Thoracic aorta (tissue), 2 donors: ENCODE results near the gene HSPA12A. TPM values are rescaled to one million over a fixed set of nuclear protein-coding genes. Genes with fewer than 3 reads are reported as not detected.

Experiments
- ATAC-seq: fragments of 150-250 bp; one replicate; pipeline ENCODE4 v1.8.0; 2017; ENCODE audit warnings: low read depth; ENCODE audit not compliant: insufficient number of reproducible peaks, low FRiP score
- DNase-seq: peaks from one replicate; pipeline ENCODE4 v3.0.0-alpha.2; 2020; ENCODE audit warnings: low spot score
- H3K27ac ChIP-seq, 2 donors: fragments of 200-600 bp; sonication (generic); 1 replicate in 1 of 2; 2 replicates in 1 of 2; pipeline ENCODE4 v1.5.1; 2016; ENCODE audit warnings: mild to moderate bottlenecking in 2 of 2, moderate library complexity in 2 of 2
- H3K27me3 ChIP-seq: fragments of 200-600 bp; sonication (generic); replicated peaks from 2 replicates; pipeline ENCODE4 v1.6.0; 2016; ENCODE audit warnings: mild to moderate bottlenecking; ENCODE audit not compliant: insufficient read depth
- H3K36me3 ChIP-seq: fragments of 200-600 bp; sonication (generic); one replicate; pipeline ENCODE4 v1.5.1; 2016
- H3K4me1 ChIP-seq, 2 donors: fragments of 200-600 bp; sonication (generic); 1 replicate in 1 of 2; 2 replicates in 1 of 2; pipeline versions ENCODE4 v1.5.1 to v1.6.0; 2016; ENCODE audit warnings: low read depth in 2 of 2, mild to moderate bottlenecking in 1 of 2; ENCODE audit not compliant: control insufficient read depth in 1 of 2
- H3K4me3 ChIP-seq: fragments of 200-600 bp; sonication (generic); 2 replicates; pipeline ENCODE4 v1.5.1; 2016; ENCODE audit warnings: mild to moderate bottlenecking
- H3K9me3 ChIP-seq: fragments of 200-600 bp; sonication (generic); 2 replicates; pipeline ENCODE4 v1.5.1; 2016
- total RNA-seq, 2 donors: library from RNA; depleted of rRNA; stranded (reverse); fragments of >200 nt; gene quantifications; one replicate each; pipeline versions ENCODE4 v1.1.0 to v1.2.3, GENCODE V29; 2016
- TF ChIP-seq, protein P1 (sequence below): fragments of 200-600 bp; sonication (generic); IDR thresholded peaks from one replicate; pipeline ENCODE4 v1.5.1; 2019; ENCODE audit warnings: antibody characterized with exemption

HSPA12A gene
- total RNA-seq, 2 donors from 2014 or later: 10.2 to 13.6 TPM

DNA sequence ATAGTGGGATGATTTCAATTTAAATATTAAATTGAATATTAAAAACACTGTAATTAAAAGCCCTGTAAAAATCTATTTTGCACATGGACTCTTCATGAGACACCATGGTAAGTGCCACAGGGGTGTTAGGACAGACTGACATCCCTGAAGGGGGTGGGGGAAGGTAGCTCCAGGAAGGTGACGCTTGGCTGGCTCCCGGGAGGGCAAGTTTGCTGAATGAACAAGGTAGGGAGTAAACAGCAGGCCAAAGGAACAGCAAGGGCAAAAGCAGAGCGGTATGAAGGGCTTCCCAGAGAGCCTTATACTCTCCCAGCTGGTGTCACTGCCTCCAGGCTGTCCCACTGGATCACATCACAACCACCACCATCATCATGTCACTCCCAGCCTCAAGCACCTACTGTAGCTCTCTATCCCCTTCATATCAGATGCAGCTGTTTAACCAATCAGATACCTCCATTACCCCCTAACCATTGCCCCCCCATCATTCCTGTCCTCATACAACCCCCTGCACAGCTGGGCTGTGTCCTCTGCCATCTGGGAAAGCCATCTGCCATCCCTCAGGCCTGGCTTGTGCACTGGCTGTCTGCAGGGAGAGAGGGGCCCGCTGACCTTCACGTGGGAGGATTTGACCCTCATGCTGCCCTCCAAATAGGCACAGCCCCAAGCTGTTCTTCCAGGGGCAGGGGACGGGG lies 19.5 kb downstream of the HSPA12A start:
- ATAC-seq: no peak
- Histone ChIP-seq H3K36me3 (no peaks in the 10 kb centered on the region), H3K27ac (no peak overlapping the region), H3K4me3 (no peak overlapping the region), H3K27me3 (no peaks in the 10 kb centered on the region), H3K4me1 (no peaks in the 10 kb centered on the region), H3K9me3 (no peaks in the 10 kb centered on the region)
- DNase-seq: no peak
- TF ChIP-seq, protein P1, sequence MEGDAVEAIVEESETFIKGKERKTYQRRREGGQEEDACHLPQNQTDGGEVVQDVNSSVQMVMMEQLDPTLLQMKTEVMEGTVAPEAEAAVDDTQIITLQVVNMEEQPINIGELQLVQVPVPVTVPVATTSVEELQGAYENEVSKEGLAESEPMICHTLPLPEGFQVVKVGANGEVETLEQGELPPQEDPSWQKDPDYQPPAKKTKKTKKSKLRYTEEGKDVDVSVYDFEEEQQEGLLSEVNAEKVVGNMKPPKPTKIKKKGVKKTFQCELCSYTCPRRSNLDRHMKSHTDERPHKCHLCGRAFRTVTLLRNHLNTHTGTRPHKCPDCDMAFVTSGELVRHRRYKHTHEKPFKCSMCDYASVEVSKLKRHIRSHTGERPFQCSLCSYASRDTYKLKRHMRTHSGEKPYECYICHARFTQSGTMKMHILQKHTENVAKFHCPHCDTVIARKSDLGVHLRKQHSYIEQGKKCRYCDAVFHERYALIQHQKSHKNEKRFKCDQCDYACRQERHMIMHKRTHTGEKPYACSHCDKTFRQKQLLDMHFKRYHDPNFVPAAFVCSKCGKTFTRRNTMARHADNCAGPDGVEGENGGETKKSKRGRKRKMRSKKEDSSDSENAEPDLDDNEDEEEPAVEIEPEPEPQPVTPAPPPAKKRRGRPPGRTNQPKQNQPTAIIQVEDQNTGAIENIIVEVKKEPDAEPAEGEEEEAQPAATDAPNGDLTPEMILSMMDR: no peak

DNA sequence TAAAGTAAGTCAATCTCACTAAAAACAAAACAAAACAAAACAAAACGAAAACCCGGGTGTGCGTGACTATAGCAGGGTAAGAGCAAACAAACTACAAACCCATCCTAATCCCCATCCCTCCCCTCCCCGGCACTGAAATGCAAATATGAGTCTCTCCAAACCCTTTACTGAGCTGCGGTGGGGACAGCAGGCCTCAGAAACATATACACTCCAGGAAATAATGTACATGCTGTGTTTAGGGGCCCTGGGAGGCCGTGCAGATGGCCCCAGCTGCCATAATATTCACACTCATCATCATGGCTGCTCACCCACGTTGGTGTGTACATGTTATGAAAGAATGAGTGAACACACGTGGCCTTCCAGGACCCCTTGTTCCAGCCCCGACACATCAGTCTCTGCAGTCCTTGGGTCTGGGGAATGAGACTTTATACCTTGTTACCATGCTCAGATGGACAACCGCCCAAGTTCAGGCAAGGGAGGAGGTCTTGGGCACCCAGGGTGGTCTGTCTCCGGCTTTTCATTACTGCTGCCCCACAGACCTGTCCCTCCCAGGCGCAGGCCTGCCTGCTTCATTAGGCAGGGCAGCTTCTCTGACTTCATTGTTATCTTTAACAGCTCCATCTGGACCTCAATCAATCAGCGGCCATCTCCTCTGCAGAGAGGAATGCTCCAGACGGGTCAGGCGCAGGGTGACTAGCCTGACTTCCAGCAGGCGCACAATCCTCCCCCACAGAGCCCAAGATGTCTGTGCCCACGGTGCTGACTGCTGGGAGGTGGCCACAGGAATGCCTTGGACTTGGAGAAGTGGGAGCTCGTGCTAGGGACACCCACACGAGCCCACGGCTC lies 20.6 kb downstream of the HSPA12A start:
- no peak for ATAC-seq
- DNase-seq: no peak

DNA sequence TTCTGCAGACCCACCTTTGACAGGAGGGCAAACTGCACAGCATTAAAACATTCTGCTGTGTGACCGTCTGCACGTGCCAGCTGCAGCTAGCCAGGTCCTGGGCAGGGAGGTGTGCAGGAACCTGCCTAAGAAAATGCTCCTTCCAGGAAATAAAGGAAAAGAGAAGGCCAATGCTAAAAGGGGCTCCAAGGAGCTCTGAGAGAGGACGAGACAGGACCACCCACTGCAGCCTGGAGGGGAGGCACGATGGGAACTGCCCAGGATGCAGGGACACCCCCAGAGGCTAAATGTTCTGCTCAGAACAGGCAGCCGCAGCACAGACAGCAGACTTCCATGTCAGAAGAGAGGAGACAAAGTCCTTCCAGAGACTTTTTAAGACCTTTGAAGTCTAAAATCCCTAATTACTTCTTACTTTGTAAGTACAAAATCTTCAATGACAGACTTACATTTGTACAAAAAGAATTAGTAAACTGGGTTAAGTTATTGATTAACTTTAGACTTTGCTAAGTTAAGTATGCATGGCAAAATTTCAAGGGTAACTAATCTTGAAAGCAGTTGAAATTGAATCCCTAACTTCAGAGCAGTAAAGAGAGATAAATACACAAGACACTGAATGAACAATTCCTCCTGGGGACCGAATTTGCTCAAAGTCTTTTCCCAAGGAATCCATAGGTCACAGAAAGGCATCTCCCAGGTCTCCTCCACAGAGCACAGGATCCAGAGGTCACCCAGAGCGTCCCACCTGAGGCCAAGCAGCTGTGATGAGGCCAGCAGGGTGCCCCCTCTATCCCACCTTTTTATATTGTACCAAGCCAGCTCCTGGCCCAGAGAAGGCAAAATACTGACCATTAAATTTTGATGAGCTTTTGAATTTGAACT lies 21.5 kb downstream of the HSPA12A start:
- Histone ChIP-seq H3K27ac (no peak overlapping the region), H3K27me3 (no peaks in the 10 kb centered on the region), H3K4me3 (no peak overlapping the region), H3K4me1 (peaks cover 0 to 2% of the 10 kb centered on the region in 2 donors), H3K36me3 (no peaks in the 10 kb centered on the region), H3K9me3 (no peaks in the 10 kb centered on the region)
- DNase-seq (no peak), ATAC-seq (no peak)
- TF ChIP-seq, protein P1: no peak

More for the DNA sequence above, 20.6 kb downstream of the HSPA12A start:
- Histone ChIP-seq H3K4me1 (no peaks in the 10 kb centered on the region), H3K9me3 (no peaks in the 10 kb centered on the region), H3K4me3 (no peak overlapping the region), H3K27ac (no peak overlapping the region), H3K27me3 (no peaks in the 10 kb centered on the region), H3K36me3 (no peaks in the 10 kb centered on the region)
- TF ChIP-seq, protein P1: no peak

DNA sequence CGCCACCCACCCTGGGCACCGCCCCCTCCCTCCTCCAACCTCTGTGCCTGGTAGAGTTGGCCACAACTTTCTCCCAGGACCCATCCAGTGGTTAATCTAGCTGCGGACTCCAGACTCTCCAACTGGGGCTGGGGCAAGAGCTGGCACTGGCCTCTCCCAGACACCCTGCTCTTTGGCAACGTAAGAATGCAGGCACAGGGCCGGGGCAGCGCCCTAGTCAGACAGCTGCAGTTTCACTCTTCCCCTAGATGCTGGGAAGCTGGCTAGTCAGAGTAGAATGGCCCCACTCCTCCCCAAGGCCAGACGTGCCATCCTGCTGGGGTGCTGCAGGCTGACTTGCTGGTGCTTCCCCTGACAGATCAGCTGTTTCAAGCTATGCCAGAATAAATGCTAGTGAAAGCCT lies 22.1 kb downstream of the HSPA12A start:
- Histone ChIP-seq H3K4me3 (no peak overlapping the region), H3K4me1 (peaks cover 0 to 8% of the 10 kb centered on the region in 2 donors), H3K9me3 (no peaks in the 10 kb centered on the region), H3K27me3 (no peaks in the 10 kb centered on the region), H3K27ac (no peak overlapping the region), H3K36me3 (no peaks in the 10 kb centered on the region)
- TF ChIP-seq, protein P1: no peak
- DNase-seq (no peak), ATAC-seq (no peak)
